ENCODE results near the gene FOXG1. TPM values are rescaled to one million over a fixed set of nuclear protein-coding genes. Genes with fewer than 3 reads are reported as not detected.

FOXG1 gene
- total and polyA plus RNA-seq, 2 of the 4 experiments (the other 2 are of a cell fraction) = not detected

- no peak for TF ChIP-seq ELK1 (IDR thresholded peaks at IDR 0.05; ENCODE audit: borderline replicate concordance, low read depth, low read length)
Measured at GRCh38 chr14:28762303-28762954, 4.2 kb upstream of the FOXG1 start (continued).

- H2AFZ ChIP-seq (replicated peaks; ENCODE audit: low read length, poor library complexity) = no peak overlapping the region
- H3K14ac ChIP-seq (replicated peaks; ENCODE audit: low read depth, low read length) = no peak overlapping the region
- BruUV-seq (replicated peaks) = no TSS peak
- no peak overlapping the region for H4K5ac ChIP-seq (ENCODE audit: low read depth, low read length)
- no peak overlapping the region for H3K18ac ChIP-seq (ENCODE audit: low read depth, low read length)
- ChIA-PET CTCF (no interaction called here), POLR2A (ENCODE audit: unreplicated experiment) (no interaction called here)
- no peak overlapping the region for H3K4me3 ChIP-seq (ENCODE audit: insufficient read depth, low read depth, low read length)
- H2AK5ac ChIP-seq (ENCODE audit: low read depth, low read length) = no peak overlapping the region
- H3K4ac ChIP-seq (ENCODE audit: low read depth, low read length) = no peak overlapping the region
- no peak overlapping the region for H3K56ac ChIP-seq (ENCODE audit: extremely low read depth, insufficient read depth, low read length)
- H3K9me1 ChIP-seq (ENCODE audit: insufficient read depth, low read length) = no peaks in the 10 kb centered on the region
- H4K20me1 ChIP-seq (ENCODE audit: insufficient read depth, low read length) = no peaks in the 10 kb centered on the region
- H4K8ac ChIP-seq (ENCODE audit: low read depth in 2 of 2, low read length in 2 of 2) = no peak overlapping the region
- H2BK15ac ChIP-seq (ENCODE audit: low read depth, low read length) = no peak overlapping the region
- H3K9me3 ChIP-seq (ENCODE audit: control insufficient read depth, insufficient read depth, low read length) = peaks cover 15% of the 10 kb centered on the region
- no peaks in the 10 kb centered on the region for H3K79me1 ChIP-seq (ENCODE audit: low read depth in 1 of 2, low read length in 2 of 2)
- peaks cover 81% of the 10 kb centered on the region for H3K27me3 ChIP-seq (ENCODE audit: control insufficient read depth, insufficient read depth, low read length)
- DNase-seq (no peak), ATAC-seq (ENCODE audit: low read depth) (no peak)
- H3K4me2 ChIP-seq (ENCODE audit: low read depth, low read length) = no peak overlapping the region
- intact Hi-C loops (cut with micrococcal nuclease) (no loop called here), in situ Hi-C loops (cut with MboI; ENCODE audit: low sequenced_read_pairs) (loop anchor here (5.0 to 25.0 kb wide), 2 partner anchors 774 to 1249 kb away; no protein-coding TSS in a partner anchor), dilution Hi-C loops (cut with HindIII; ENCODE audit: low sequenced_read_pairs, unreplicated experiment) (no loop called here)
- no CpG with 5 or more reads among the region's 3 CpGs for WGBS, 2 experiments (ENCODE audit: extremely low coverage in 2 of 2, insufficient read length in 1 of 2)
- H3K27ac ChIP-seq (ENCODE audit: insufficient read depth, low read length) = no peak overlapping the region
- H2BK120ac ChIP-seq (ENCODE audit: low read depth, low read length) = no peak overlapping the region
- H4K91ac ChIP-seq (ENCODE audit: insufficient read depth, low read depth, low read length) = no peak overlapping the region
- H2AK9ac ChIP-seq (replicated peaks; ENCODE audit: low read depth, low read length, poor library complexity) = no peak overlapping the region
- H3K4me1 ChIP-seq (ENCODE audit: control insufficient read depth, insufficient read depth, low read length) = no peaks in the 10 kb centered on the region; the same call in 1 of the 2 replicates
- no peak overlapping the region for H3K9ac ChIP-seq (ENCODE audit: low read depth, low read length)
- no peak overlapping the region for H2BK5ac ChIP-seq (ENCODE audit: low read depth, low read length, poor library complexity, severe bottlenecking)
- no peaks in the 10 kb centered on the region for H3K36me3 ChIP-seq (ENCODE audit: control insufficient read depth, insufficient read depth, low read length)
- no peak overlapping the region for H2BK20ac ChIP-seq (ENCODE audit: low read depth, low read length)
- H3K23ac ChIP-seq (ENCODE audit: low read depth, low read length) = no peak overlapping the region
- no peak for TF ChIP-seq SMC3 (IDR thresholded peaks at IDR 0.05; ENCODE audit: low read depth, low read length)
- no peak for TF ChIP-seq FOS (IDR thresholded peaks at IDR 0.05; ENCODE audit: low read depth, low read length)
- no peak for TF ChIP-seq BHLHE40 (IDR thresholded peaks at IDR 0.05; ENCODE audit: low read depth, low read length)
- no peak for TF ChIP-seq RCOR1 (IDR thresholded peaks at IDR 0.05; ENCODE audit: insufficient replicate concordance, low read length)
- no peak for TF ChIP-seq USF2 (IDR thresholded peaks at IDR 0.05; ENCODE audit: low read depth, low read length)
- TF ChIP-seq MAFK (IDR thresholded peaks at IDR 0.05; ENCODE audit: low read depth, low read length) = no peak
- TF ChIP-seq NFE2L2 (IDR thresholded peaks at IDR 0.05; ENCODE audit: low read depth, low read length) = no peak
- TF ChIP-seq RAD21 (IDR thresholded peaks at IDR 0.05; ENCODE audit: low read length) = no peak
- no peak for TF ChIP-seq ELK1 (IDR thresholded peaks at IDR 0.05; ENCODE audit: borderline replicate concordance, low read depth, low read length)
- TF ChIP-seq POLR2A (IDR thresholded peaks at IDR 0.05; ENCODE audit: low read depth, low read length) = no peak
- TF ChIP-seq MXI1 (IDR thresholded peaks at IDR 0.05; ENCODE audit: borderline replicate concordance, low read depth, low read length) = no peak
- no peak for TF ChIP-seq CHD1 (IDR thresholded peaks at IDR 0.05; ENCODE audit: low read depth, low read length)
- TF ChIP-seq CEBPB (IDR thresholded peaks at IDR 0.05; ENCODE audit: low read depth, low read length) = no peak
- no peak for TF ChIP-seq MAZ (IDR thresholded peaks at IDR 0.05; ENCODE audit: borderline replicate concordance, low read depth, low read length)
- TF ChIP-seq RFX5 (IDR thresholded peaks at IDR 0.05; ENCODE audit: low read depth, low read length) = no peak
Measured at GRCh38 chr14:28762955-28763326, 3.6 kb upstream of the FOXG1 start.
